Keratinocyte (primary cell): ENCODE results near the gene ZNF398. TPM values are rescaled to one million over a fixed set of nuclear protein-coding genes. Genes with fewer than 3 reads are reported as not detected.

ENCODE experiments used
- DNase-seq: peaks from one replicate; pipeline ENCODE4 v3.0.0-alpha.2; 2011; ENCODE audit warnings: low read depth, missing footprints, low spot score
- FAIRE-seq: peaks from 2 replicates; lab custom pipeline; 2011; peaks lifted over from hg19 to GRCh38; lab: Jason Lieb, UNC
- H2AFZ ChIP-seq: 2 replicates; pipeline ENCODE4 v1.6.0; 2012; ENCODE audit warnings: low read length, control low read depth, inconsistent platforms; ENCODE audit not compliant: control insufficient read depth
- H3K27ac ChIP-seq: 2 replicates; pipeline ENCODE4 v1.5.1; 2011; ENCODE audit warnings: low read length; ENCODE audit not compliant: control insufficient read depth, insufficient read depth
- H3K27me3 ChIP-seq: 3 replicates; pipeline ENCODE4 v1.6.0; 2011; ENCODE audit warnings: low read length; ENCODE audit not compliant: control insufficient read depth, insufficient read depth; ENCODE audit errors: extremely low read depth
- H3K36me3 ChIP-seq, 2 experiments: 2 replicates in 1 of 2; 3 replicates in 1 of 2; pipeline ENCODE4 v1.5.1; 2011; ENCODE audit warnings: low read length in 2 of 2, mild to moderate bottlenecking in 1 of 2; ENCODE audit not compliant: control insufficient read depth in 2 of 2, insufficient read depth in 2 of 2; ENCODE audit errors: extremely low read depth in 1 of 2
- H3K4me1 ChIP-seq: 3 replicates; pipeline ENCODE4 v1.5.1; 2011; ENCODE audit warnings: low read length; ENCODE audit not compliant: control insufficient read depth, insufficient read depth; ENCODE audit errors: extremely low read depth
- H3K4me2 ChIP-seq: 3 replicates; pipeline ENCODE4 v1.6.0; 2011; ENCODE audit warnings: low read depth, low read length; ENCODE audit not compliant: control insufficient read depth, insufficient read depth; ENCODE audit errors: extremely low read depth
- H3K4me3 ChIP-seq, 3 experiments: fragments of 200-600 bp in 1 of 3; sonication (generic) in 1 of 3; 2 replicates in 2 of 3; 3 replicates in 1 of 3; pipeline ENCODE4 v1.5.1; 2011 to 2016; ENCODE audit warnings: low read length in 3 of 3, mild to moderate bottlenecking in 3 of 3, control low read depth in 2 of 3, inconsistent platforms in 1 of 3, low read depth in 1 of 3, mixed read lengths in 1 of 3, mixed run types in 1 of 3, moderate library complexity in 1 of 3; ENCODE audit not compliant: control insufficient read depth in 2 of 3, insufficient read depth in 2 of 3; ENCODE audit errors: extremely low read depth in 1 of 3
- H3K79me2 ChIP-seq: 2 replicates; pipeline ENCODE4 v1.6.0; 2012; ENCODE audit warnings: low read length; ENCODE audit not compliant: control insufficient read depth, insufficient read depth
- H3K9ac ChIP-seq: 3 replicates; pipeline ENCODE4 v1.6.0; 2011; ENCODE audit warnings: low read length; ENCODE audit not compliant: control insufficient read depth, insufficient read depth; ENCODE audit errors: extremely low read depth
- H3K9me1 ChIP-seq: 3 replicates; pipeline ENCODE4 v1.6.0; 2011; ENCODE audit warnings: low read length; ENCODE audit not compliant: control insufficient read depth, insufficient read depth; ENCODE audit errors: extremely low read depth
- H3K9me3 ChIP-seq: 2 replicates; pipeline ENCODE4 v1.5.1; 2012; ENCODE audit warnings: low read depth, low read length; ENCODE audit not compliant: control insufficient read depth
- H4K20me1 ChIP-seq: 3 replicates; pipeline ENCODE4 v1.6.0; 2011; ENCODE audit warnings: low read length; ENCODE audit not compliant: control insufficient read depth, insufficient read depth; ENCODE audit errors: extremely low read depth
- CTCF ChIP-seq, 3 experiments: IDR thresholded peaks in 1 of 3; conservative IDR thresholded peaks in 1 of 3; optimal IDR thresholded peaks in 1 of 3; 2 replicates in 2 of 3; 3 replicates in 1 of 3; pipeline versions ENCODE3 to v1.5.1; 2011; ENCODE audit warnings: low read length in 3 of 3, mild to moderate bottlenecking in 3 of 3, moderate library complexity in 2 of 3, control low read depth in 1 of 3, inconsistent platforms in 1 of 3; ENCODE audit not compliant: insufficient read depth in 2 of 3; ENCODE audit errors: extremely low read depth in 1 of 3
- EZH2 ChIP-seq: IDR thresholded peaks from one replicate; pipeline ENCODE4 v1.6.1; 2012; ENCODE audit warnings: inconsistent platforms, mild to moderate bottlenecking, low read length, moderate library complexity
- dilution Hi-C: fragments of 300-500 bp; cut with MboI; formaldehyde crosslinking; loops from one replicate; pipeline ENCODE4 v1.7.0; 2020; ENCODE audit warnings: low sequenced_read_pairs; ENCODE audit not compliant: extremely low pct_ligation_motif_present
- polyA plus RNA-seq, 5 experiments: library from polyadenylated mRNA; depleted of rRNA in 3 of 5; stranded (reverse) in 3 of 5; stranded (forward) in 1 of 5; unstranded in 1 of 5; fragments of >200 nt; gene quantifications; 1 replicate in 1 of 5; 2 replicates in 3 of 5; 3 replicates in 1 of 5; pipeline versions ENCODE4 v1.2.1 to v1.2.3, GENCODE V29; 2011 to 2012; ENCODE audit warnings: missing spikeins in 2 of 5, low read depth in 1 of 5, low replicate concordance in 1 of 5

Gene ZNF398
- polyA plus RNA-seq, 1 donor (not counting 4 experiments of a cell fraction or from before 2014, with no cell fraction given): 7.4 TPM

GRCh38 chr7:149166630-149167352 lies 19.5 kb downstream of the ZNF398 start:
- Histone ChIP-seq H3K9me3 (no peaks in the 10 kb centered on the region), H3K27me3 (no peaks in the 10 kb centered on the region), H2AFZ (no peak overlapping the region), H3K36me3 (peaks cover 10 to 23% of the 10 kb centered on the region in 2 experiments), H4K20me1 (no peaks in the 10 kb centered on the region), H3K4me2 (peak overlapping the region; percentile 16), H3K4me1 (peaks cover 16% of the 10 kb centered on the region), H3K79me2 (peaks cover 3% of the 10 kb centered on the region), H3K27ac (peak overlapping the region; percentile 18), H3K4me3 (no peak overlapping the region), H3K9ac (no peak overlapping the region), H3K9me1 (no peaks in the 10 kb centered on the region)
- dilution Hi-C loops: no loop called here
- TF ChIP-seq EZH2 (no peak), CTCF (optimal IDR thresholded peaks at IDR 0.05 in 1 of 3, IDR thresholded peaks at IDR 0.05 in 1 of 3, conservative IDR thresholded peaks at IDR 0.05 in 1 of 3; ENCODE audit: extremely low read depth in 1 of 3, insufficient read depth in 2 of 3, low read length in 3 of 3) (no peak)
- DNase-seq (no peak), FAIRE-seq (peak; percentile 32)

GRCh38 chr7:149171892-149172533 lies 24.8 kb downstream of the ZNF398 start:
- TF ChIP-seq EZH2: no peak
- TF ChIP-seq CTCF (optimal IDR thresholded peaks at IDR 0.05 in 1 of 3, IDR thresholded peaks at IDR 0.05 in 1 of 3, conservative IDR thresholded peaks at IDR 0.05 in 1 of 3; ENCODE audit: extremely low read depth in 1 of 3, insufficient read depth in 2 of 3, low read length in 3 of 3): no peak
- Histone ChIP-seq H3K9me3 (no peaks in the 10 kb centered on the region), H3K4me2 (peak overlapping the region; percentile 52), H2AFZ (no peak overlapping the region), H3K27ac (peak overlapping the region; percentile 88), H3K27me3 (no peaks in the 10 kb centered on the region), H4K20me1 (no peaks in the 10 kb centered on the region), H3K9ac (peak overlapping the region; percentile 33), H3K4me1 (peaks cover 16% of the 10 kb centered on the region), H3K4me3 (no peak overlapping the region), H3K36me3 (peaks cover 8 to 20% of the 10 kb centered on the region in 2 experiments), H3K9me1 (no peaks in the 10 kb centered on the region), H3K79me2 (peaks cover 4% of the 10 kb centered on the region)
- DNase-seq (peak; percentile 66), FAIRE-seq (peak; percentile 83)
- dilution Hi-C loops: no loop called here
